WTC11 (cell line): ENCODE data around the gene NFE2L3. TPM values are rescaled to one million over a fixed set of nuclear protein-coding genes. Genes with fewer than 3 reads are reported as not detected.

Experiments used
- ATAC-seq: fragments of 200-7000 bp; cut with Tn5 transposase; 2 replicates; pipeline ENCODE4 v1.10.0; 2021; ENCODE audit warnings: mild to moderate bottlenecking, moderate library complexity
- CTCF ChIA-PET: fragments of 300-600 bp; sonication (Branson Sonifier 250); formaldehyde crosslinking; loops from one replicate; lab custom pipeline; 2021; ENCODE audit warnings: antibody characterized with exemption; lab: Charles Lee
- POLR2A ChIA-PET: fragments of 350-600 bp; sonication (Branson Sonifier 250); formaldehyde crosslinking; loops from one replicate; lab custom pipeline; 2021; ENCODE audit warnings: antibody characterized with exemption; lab: Charles Lee
- DNase-seq: peaks from one replicate; pipeline ENCODE4 v3.0.0; 2021; ENCODE audit warnings: low spot score
- H3K27ac Mint-ChIP-seq: 2 replicates; pipeline ENCODE4 v1.8.0; 2021; ENCODE audit warnings: mixed read lengths
- H3K27me3 Mint-ChIP-seq: 2 replicates; pipeline ENCODE4 v1.8.0; 2021; ENCODE audit warnings: low read depth, mild to moderate bottlenecking, moderate library complexity, mixed read lengths
- H3K36me3 Mint-ChIP-seq: 2 replicates; pipeline ENCODE4 v1.8.0; 2021; ENCODE audit warnings: mixed read lengths
- H3K4me1 Mint-ChIP-seq: 2 replicates; pipeline ENCODE4 v1.8.0; 2022; ENCODE audit warnings: mixed read lengths
- H3K4me3 Mint-ChIP-seq: 2 replicates; pipeline ENCODE4 v1.8.0; 2021; ENCODE audit warnings: mild to moderate bottlenecking, moderate library complexity, mixed read lengths
- H3K9me3 Mint-ChIP-seq: 2 replicates; pipeline ENCODE4 v1.8.0; 2021; ENCODE audit warnings: mixed read lengths
- AR ChIP-seq: fragments of 250-450 bp; sonication (Bioruptor Pico); IDR thresholded peaks from 2 replicates; pipeline ENCODE4 v1.9.0; 2021; ENCODE audit warnings: mild to moderate bottlenecking
- CBFB ChIP-seq: sonication (generic); formaldehyde crosslinking; IDR thresholded peaks from 2 replicates; pipeline ENCODE4 v1.8.1; 2022; ENCODE audit warnings: mild to moderate bottlenecking, low read depth, missing genetic modification reagents
- ELF4 ChIP-seq: sonication (generic); formaldehyde crosslinking; IDR thresholded peaks from 2 replicates; pipeline ENCODE4 v1.8.1; 2022; ENCODE audit warnings: low read depth, mild to moderate bottlenecking, moderate library complexity, missing genetic modification reagents
- ETV6 ChIP-seq: sonication (generic); formaldehyde crosslinking; IDR thresholded peaks from 2 replicates; pipeline ENCODE4 v1.8.1; 2022; ENCODE audit warnings: mild to moderate bottlenecking, missing genetic modification reagents
- FOXK1 ChIP-seq: sonication (generic); formaldehyde crosslinking; IDR thresholded peaks from 2 replicates; pipeline ENCODE4 v1.8.0; 2022; ENCODE audit warnings: mild to moderate bottlenecking, moderate library complexity, missing genetic modification reagents
- GABPB1 ChIP-seq: sonication (generic); formaldehyde crosslinking; IDR thresholded peaks from 2 replicates; pipeline ENCODE4 v1.8.1; 2023; ENCODE audit warnings: mild to moderate bottlenecking, missing genetic modification reagents
- GRHL2 ChIP-seq: fragments of 250-450 bp; sonication (Bioruptor Pico); IDR thresholded peaks from 2 replicates; pipeline ENCODE4 v1.8.0; 2022; ENCODE audit warnings: mild to moderate bottlenecking, moderate library complexity; ENCODE audit not compliant: insufficient replicate concordance, severe bottlenecking
- HMGA2 ChIP-seq: fragments of 250-450 bp; sonication (Bioruptor Pico); IDR thresholded peaks from 2 replicates; pipeline ENCODE4 v1.4.0; 2021; ENCODE audit warnings: mild to moderate bottlenecking, moderate library complexity
- JUN ChIP-seq: sonication (generic); formaldehyde crosslinking; IDR thresholded peaks from 2 replicates; pipeline ENCODE4 v1.8.0; 2023; ENCODE audit warnings: mild to moderate bottlenecking, missing genetic modification reagents
- NR1H2 ChIP-seq: sonication (generic); formaldehyde crosslinking; IDR thresholded peaks from 2 replicates; pipeline ENCODE4 v1.9.0; 2021; ENCODE audit warnings: mild to moderate bottlenecking, moderate library complexity, missing genetic modification reagents
- PRDM15 ChIP-seq: sonication (generic); formaldehyde crosslinking; IDR thresholded peaks from 2 replicates; pipeline ENCODE4 v1.8.0; 2022; ENCODE audit warnings: missing genetic modification reagents
- SOX15 ChIP-seq: fragments of 250-450 bp; sonication (Bioruptor Pico); IDR thresholded peaks from 2 replicates; pipeline ENCODE4 v1.9.0; 2021; ENCODE audit warnings: mild to moderate bottlenecking
- STAT6 ChIP-seq: sonication (generic); formaldehyde crosslinking; conservative IDR thresholded peaks from 2 replicates; pipeline ENCODE4 v1.8.1; 2023; ENCODE audit warnings: mild to moderate bottlenecking, low read depth, missing genetic modification reagents, moderate library complexity
- TEAD1 ChIP-seq: sonication (generic); formaldehyde crosslinking; IDR thresholded peaks from 2 replicates; pipeline ENCODE4 v1.8.0; 2022; ENCODE audit warnings: mild to moderate bottlenecking, missing genetic modification reagents
- TP53 ChIP-seq: sonication (generic); formaldehyde crosslinking; IDR thresholded peaks from 2 replicates; pipeline ENCODE4 v1.8.1; 2023; ENCODE audit warnings: mild to moderate bottlenecking, missing genetic modification reagents
- total RNA-seq: library from RNA; stranded (reverse); gene quantifications from 3 replicates; pipeline ENCODE4 v1.2.3, GENCODE V29; 2021
- TF ChIP-seq, protein P1 (sequence below): fragments of 250-450 bp; sonication (Bioruptor Pico); conservative IDR thresholded peaks from 2 replicates; pipeline ENCODE4 v1.9.0; 2021; ENCODE audit warnings: mild to moderate bottlenecking
- TF ChIP-seq, protein P2 (sequence below): sonication (generic); formaldehyde crosslinking; IDR thresholded peaks from 2 replicates; pipeline ENCODE4 v1.8.0; 2023; ENCODE audit warnings: mild to moderate bottlenecking, missing genetic modification reagents
- TF ChIP-seq, protein P3 (sequence below): sonication (generic); formaldehyde crosslinking; IDR thresholded peaks from 2 replicates; pipeline ENCODE4 v1.8.1; 2023; ENCODE audit warnings: mild to moderate bottlenecking, moderate library complexity, missing genetic modification reagents
- TF ChIP-seq, protein P4 (sequence below): sonication (generic); formaldehyde crosslinking; IDR thresholded peaks from 2 replicates; pipeline ENCODE4 v1.8.1; 2022; ENCODE audit warnings: mild to moderate bottlenecking, moderate library complexity, missing genetic modification reagents

Gene NFE2L3
- total RNA-seq, 1 experiment from 2014 or later, result 66.8 TPM

DNA sequence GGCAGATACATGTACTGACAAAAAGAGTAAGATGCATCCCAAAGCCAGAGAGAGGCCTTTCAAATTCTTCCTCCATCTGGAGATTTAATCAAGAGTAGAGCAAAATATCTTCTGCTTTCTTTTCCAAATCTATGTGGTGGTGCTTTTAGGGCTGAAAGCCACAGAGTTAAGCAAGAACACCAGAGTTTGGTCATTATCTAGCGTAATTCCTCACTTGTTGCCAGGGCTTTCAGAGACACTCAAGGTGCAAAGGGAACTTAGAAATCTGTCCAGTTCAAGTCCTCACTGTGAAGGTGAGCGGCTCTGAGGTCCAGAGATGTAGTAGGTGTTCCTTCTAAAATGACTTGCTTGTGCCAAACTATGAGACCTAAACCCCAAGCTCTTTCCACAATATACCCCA is 10.9 kb upstream of the NFE2L3 start:
- Mint-ChIP-seq H3K9me3 (peaks cover 3% of the 10 kb centered on the region), H3K27ac (no peak overlapping the region), H3K36me3 (peaks cover 3% of the 10 kb centered on the region; the same call in 1 of the 2 replicates), H3K4me3 (no peak overlapping the region), H3K27me3 (no peaks in the 10 kb centered on the region), H3K4me1 (no peaks in the 10 kb centered on the region)
- DNase-seq (no peak), ATAC-seq (no peak)
- POLR2A ChIA-PET, result no interaction called here
- CTCF ChIA-PET, result no interaction called here
- TF ChIP-seq, protein P1, sequence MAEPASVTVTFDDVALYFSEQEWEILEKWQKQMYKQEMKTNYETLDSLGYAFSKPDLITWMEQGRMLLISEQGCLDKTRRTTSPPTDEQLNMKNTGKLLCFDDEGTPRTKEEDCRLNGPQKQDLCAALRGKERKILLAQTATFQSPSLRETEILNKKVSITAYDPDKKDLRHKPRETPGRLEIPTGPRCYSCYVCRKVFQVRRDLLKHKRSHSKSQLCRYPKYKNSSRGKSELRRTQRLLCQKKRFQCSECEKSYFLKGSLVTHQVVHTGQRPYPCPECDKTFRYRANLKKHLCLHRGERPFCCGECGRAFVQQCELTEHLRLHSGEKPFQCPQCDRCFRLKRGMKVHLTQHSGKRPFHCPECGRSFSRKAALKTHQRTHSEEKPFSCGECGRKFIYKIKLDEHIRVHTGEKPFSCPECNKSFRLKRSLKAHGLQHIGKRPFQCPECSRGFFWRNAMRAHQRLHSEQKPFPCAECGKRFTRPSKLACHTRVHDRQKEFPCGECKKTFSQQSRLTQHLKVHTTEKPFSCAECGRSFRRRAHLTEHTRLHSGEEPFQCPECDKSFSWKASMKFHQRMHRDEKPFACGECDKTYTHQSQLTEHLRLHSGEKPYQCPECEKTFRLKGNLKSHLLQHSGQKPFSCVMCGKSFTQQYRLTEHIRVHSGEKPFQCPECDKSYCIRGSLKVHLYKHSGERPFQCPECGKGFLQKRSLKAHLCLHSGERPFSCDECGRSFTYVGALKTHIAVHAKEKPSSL, result no peak
- no peak for TF ChIP-seq SOX15 (CRISPR knock-in tag)
- TF ChIP-seq HMGA2 (CRISPR knock-in tag), result no peak
- no peak for TF ChIP-seq ELF4 (CRISPR knock-in tag)
- no peak for TF ChIP-seq TEAD1
- no peak for TF ChIP-seq CBFB (CRISPR knock-in tag)
- no peak for TF ChIP-seq STAT6
- TF ChIP-seq, protein P2, sequence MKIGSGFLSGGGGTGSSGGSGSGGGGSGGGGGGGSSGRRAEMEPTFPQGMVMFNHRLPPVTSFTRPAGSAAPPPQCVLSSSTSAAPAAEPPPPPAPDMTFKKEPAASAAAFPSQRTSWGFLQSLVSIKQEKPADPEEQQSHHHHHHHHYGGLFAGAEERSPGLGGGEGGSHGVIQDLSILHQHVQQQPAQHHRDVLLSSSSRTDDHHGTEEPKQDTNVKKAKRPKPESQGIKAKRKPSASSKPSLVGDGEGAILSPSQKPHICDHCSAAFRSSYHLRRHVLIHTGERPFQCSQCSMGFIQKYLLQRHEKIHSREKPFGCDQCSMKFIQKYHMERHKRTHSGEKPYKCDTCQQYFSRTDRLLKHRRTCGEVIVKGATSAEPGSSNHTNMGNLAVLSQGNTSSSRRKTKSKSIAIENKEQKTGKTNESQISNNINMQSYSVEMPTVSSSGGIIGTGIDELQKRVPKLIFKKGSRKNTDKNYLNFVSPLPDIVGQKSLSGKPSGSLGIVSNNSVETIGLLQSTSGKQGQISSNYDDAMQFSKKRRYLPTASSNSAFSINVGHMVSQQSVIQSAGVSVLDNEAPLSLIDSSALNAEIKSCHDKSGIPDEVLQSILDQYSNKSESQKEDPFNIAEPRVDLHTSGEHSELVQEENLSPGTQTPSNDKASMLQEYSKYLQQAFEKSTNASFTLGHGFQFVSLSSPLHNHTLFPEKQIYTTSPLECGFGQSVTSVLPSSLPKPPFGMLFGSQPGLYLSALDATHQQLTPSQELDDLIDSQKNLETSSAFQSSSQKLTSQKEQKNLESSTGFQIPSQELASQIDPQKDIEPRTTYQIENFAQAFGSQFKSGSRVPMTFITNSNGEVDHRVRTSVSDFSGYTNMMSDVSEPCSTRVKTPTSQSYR (CRISPR knock-in tag), result no peak
- TF ChIP-seq, protein P3, sequence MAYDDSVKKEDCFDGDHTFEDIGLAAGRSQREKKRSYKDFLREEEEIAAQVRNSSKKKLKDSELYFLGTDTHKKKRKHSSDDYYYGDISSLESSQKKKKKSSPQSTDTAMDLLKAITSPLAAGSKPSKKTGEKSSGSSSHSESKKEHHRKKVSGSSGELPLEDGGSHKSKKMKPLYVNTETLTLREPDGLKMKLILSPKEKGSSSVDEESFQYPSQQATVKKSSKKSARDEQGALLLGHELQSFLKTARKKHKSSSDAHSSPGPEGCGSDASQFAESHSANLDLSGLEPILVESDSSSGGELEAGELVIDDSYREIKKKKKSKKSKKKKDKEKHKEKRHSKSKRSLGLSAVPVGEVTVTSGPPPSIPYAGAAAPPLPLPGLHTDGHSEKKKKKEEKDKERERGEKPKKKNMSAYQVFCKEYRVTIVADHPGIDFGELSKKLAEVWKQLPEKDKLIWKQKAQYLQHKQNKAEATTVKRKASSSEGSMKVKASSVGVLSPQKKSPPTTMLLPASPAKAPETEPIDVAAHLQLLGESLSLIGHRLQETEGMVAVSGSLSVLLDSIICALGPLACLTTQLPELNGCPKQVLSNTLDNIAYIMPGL (CRISPR knock-in tag), result no peak
- TF ChIP-seq ETV6 (CRISPR knock-in tag), result no peak
- TF ChIP-seq TP53, result no peak
- TF ChIP-seq FOXK1 (CRISPR knock-in tag), result no peak
- no peak for TF ChIP-seq AR (CRISPR knock-in tag)
- TF ChIP-seq NR1H2 (CRISPR knock-in tag), result no peak
- TF ChIP-seq PRDM15 (CRISPR knock-in tag), result no peak
- no peak for TF ChIP-seq GRHL2
- no peak for TF ChIP-seq GABPB1 (CRISPR knock-in tag)
- no peak for TF ChIP-seq JUN (CRISPR knock-in tag)
- TF ChIP-seq, protein P4, sequence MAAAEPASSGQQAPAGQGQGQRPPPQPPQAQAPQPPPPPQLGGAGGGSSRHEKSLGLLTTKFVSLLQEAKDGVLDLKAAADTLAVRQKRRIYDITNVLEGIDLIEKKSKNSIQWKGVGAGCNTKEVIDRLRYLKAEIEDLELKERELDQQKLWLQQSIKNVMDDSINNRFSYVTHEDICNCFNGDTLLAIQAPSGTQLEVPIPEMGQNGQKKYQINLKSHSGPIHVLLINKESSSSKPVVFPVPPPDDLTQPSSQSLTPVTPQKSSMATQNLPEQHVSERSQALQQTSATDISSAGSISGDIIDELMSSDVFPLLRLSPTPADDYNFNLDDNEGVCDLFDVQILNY (CRISPR knock-in tag), result no peak
